Measurements from ENCODE around the gene FRYL. TPM values are rescaled to one million over a fixed set of nuclear protein-coding genes. Genes with fewer than 3 reads are reported as not detected.

FRYL gene
- total RNA-seq, 4 donors from 2014 or later: 62.5 to 119 (median 98.8) TPM

- Histone ChIP-seq H3K36me3 (no peaks in the 10 kb centered on the region), H3K4me1 (no peaks in the 10 kb centered on the region), H3K9me3 (no peaks in the 10 kb centered on the region), H3K4me3 (no peak overlapping the region), H3K27me3 (no peaks in the 10 kb centered on the region), H3K27ac (no peak overlapping the region)
- DNase-seq: no peak
- intact Hi-C loops (cut with DNase I; ENCODE audit: low total_unique reads): no loop called here
- TF ChIP-seq POLR2A (IDR thresholded peaks at IDR 0.05): no peak
- no peak for TF ChIP-seq CTCF (IDR thresholded peaks at IDR 0.05)
These were observed 270.5 kb downstream of the FRYL start for GRCh38 chr4:48509543-48509942.

GRCh38 chr4:48506716-48507115, 273.4 kb downstream of the FRYL start:
- H3K27me3 ChIP-seq: no peaks in the 10 kb centered on the region
- intact Hi-C loops (cut with DNase I; ENCODE audit: low total_unique reads): no loop called here

GRCh38 chr4:48504352-48504751, 275.7 kb downstream of the FRYL start:
- Histone ChIP-seq H3K4me3 (no peak overlapping the region), H3K27ac (no peak overlapping the region), H3K27me3 (no peaks in the 10 kb centered on the region), H3K9me3 (no peaks in the 10 kb centered on the region), H3K36me3 (no peaks in the 10 kb centered on the region), H3K4me1 (no peaks in the 10 kb centered on the region)
- intact Hi-C loops (cut with DNase I; ENCODE audit: low total_unique reads): no loop called here
- no peak for DNase-seq
- TF ChIP-seq POLR2A (IDR thresholded peaks at IDR 0.05) (no peak), CTCF (IDR thresholded peaks at IDR 0.05) (no peak)

More at GRCh38 chr4:48506716-48507115, 273.4 kb downstream of the FRYL start:
- Histone ChIP-seq H3K4me3 (no peak overlapping the region), H3K4me1 (no peaks in the 10 kb centered on the region), H3K27ac (no peak overlapping the region), H3K9me3 (no peaks in the 10 kb centered on the region), H3K36me3 (no peaks in the 10 kb centered on the region)
- DNase-seq: no peak
- TF ChIP-seq POLR2A (IDR thresholded peaks at IDR 0.05): no peak
- TF ChIP-seq CTCF (IDR thresholded peaks at IDR 0.05): no peak

- TF ChIP-seq CTCF (IDR thresholded peaks at IDR 0.05): no peak
- no peak for TF ChIP-seq POLR2A (IDR thresholded peaks at IDR 0.05)
- intact Hi-C loops (cut with DNase I; ENCODE audit: low total_unique reads): no loop called here
- DNase-seq: no peak
- Histone ChIP-seq H3K4me1 (no peaks in the 10 kb centered on the region), H3K9me3 (no peaks in the 10 kb centered on the region), H3K4me3 (no peak overlapping the region), H3K36me3 (no peaks in the 10 kb centered on the region), H3K27me3 (no peaks in the 10 kb centered on the region), H3K27ac (no peak overlapping the region)
These were observed 276.1 kb downstream of the FRYL start for GRCh38 chr4:48504026-48504330.

GRCh38 chr4:48503233-48504025, 276.6 kb downstream of the FRYL start:
- H3K4me1 ChIP-seq: no peaks in the 10 kb centered on the region
- H3K27ac ChIP-seq: no peak overlapping the region
- no peak overlapping the region for H3K4me3 ChIP-seq
- DNase-seq: no peak
- intact Hi-C loops (cut with DNase I; ENCODE audit: low total_unique reads): no loop called here
- no peaks in the 10 kb centered on the region for H3K9me3 ChIP-seq
- H3K36me3 ChIP-seq: no peaks in the 10 kb centered on the region
- H3K27me3 ChIP-seq: no peaks in the 10 kb centered on the region
- TF ChIP-seq CTCF (IDR thresholded peaks at IDR 0.05): no peak
- no peak for TF ChIP-seq POLR2A (IDR thresholded peaks at IDR 0.05)

Data from uterus (tissue), 4 donors.